Smooth muscle cell (in vitro differentiated cells): ENCODE measurements around the gene HMCN2. TPM values are rescaled to one million over a fixed set of nuclear protein-coding genes. Genes with fewer than 3 reads are reported as not detected.
A peak's percentile ranks its signal among the peaks of the same experiment; 100 is the strongest.

Source experiments
- DNase-seq: peaks from one replicate; lab custom pipeline; 2025; ENCODE audit not compliant: unreplicated experiment; lab: John Stamatoyannopoulos, UW
- H2AFZ ChIP-seq: fragments of 200-600 bp; sonication (generic); 2 replicates; pipeline ENCODE4 v1.6.0; 2016; ENCODE audit warnings: antibody characterized with exemption, low read depth, mild to moderate bottlenecking
- H3F3A ChIP-seq: fragments of 200-600 bp; sonication (generic); 2 replicates; pipeline ENCODE4 v1.6.0; 2017; ENCODE audit warnings: antibody characterized with exemption, low read depth
- H3K27ac ChIP-seq: fragments of 200-600 bp; sonication (generic); 2 replicates; pipeline ENCODE4 v1.5.1; 2016; ENCODE audit warnings: low read depth, mild to moderate bottlenecking
- H3K27me3 ChIP-seq: fragments of 200-600 bp; sonication (generic); 2 replicates; pipeline ENCODE4 v1.6.1; 2016; ENCODE audit warnings: low read depth, mild to moderate bottlenecking
- H3K36me3 ChIP-seq: fragments of 200-600 bp; sonication (generic); 2 replicates; pipeline ENCODE4 v1.5.1; 2016; ENCODE audit warnings: low read depth
- H3K4me1 ChIP-seq: fragments of 200-600 bp; sonication (generic); 2 replicates; pipeline ENCODE4 v1.5.1; 2016; ENCODE audit warnings: low read depth
- H3K4me2 ChIP-seq: fragments of 200-600 bp; sonication (generic); 2 replicates; pipeline ENCODE4 v1.6.0; 2016; ENCODE audit warnings: mild to moderate bottlenecking
- H3K4me3 ChIP-seq: fragments of 200-600 bp; sonication (generic); 2 replicates; pipeline ENCODE4 v1.5.1; 2016; ENCODE audit warnings: mild to moderate bottlenecking
- H3K79me2 ChIP-seq: fragments of 200-600 bp; sonication (generic); 2 replicates; pipeline ENCODE4 v1.6.0; 2016; ENCODE audit warnings: low read depth, mild to moderate bottlenecking
- H3K9ac ChIP-seq: fragments of 200-600 bp; sonication (generic); 2 replicates; pipeline ENCODE4 v1.6.0; 2016; ENCODE audit warnings: low read depth
- H3K9me3 ChIP-seq: fragments of 200-600 bp; sonication (generic); replicated peaks from 2 replicates; pipeline ENCODE4 v1.5.1; 2016; ENCODE audit warnings: low read depth
- H4K20me1 ChIP-seq: fragments of 200-600 bp; sonication (generic); 2 replicates; pipeline ENCODE4 v1.6.0; 2016; ENCODE audit warnings: low read depth
- CTCF ChIP-seq: fragments of 200-600 bp; sonication (generic); IDR thresholded peaks from 2 replicates; pipeline ENCODE4 v1.5.1; 2017; ENCODE audit warnings: borderline replicate concordance, mild to moderate bottlenecking, antibody characterized with exemption; ENCODE audit not compliant: insufficient read depth, poor library complexity, severe bottlenecking
- WGBS: methylation state at CpG from one replicate; pipeline ENCODE4 v1.1.7; 2016; ENCODE audit warnings: low lambda C conversion rate; 5-methylcytosine and 5-hydroxymethylcytosine counted together
- polyA plus RNA-seq: library from polyadenylated mRNA; unstranded; fragments of >200 nt; fragmentation: Nextera tagmentation; extraction: Ambion mirVana; gene quantifications from 2 replicates; pipeline ENCODE4 v1.2.1, GENCODE V29; 2016
- total RNA-seq: library from RNA; depleted of rRNA; stranded (reverse); fragments of >200 nt; gene quantifications from 2 replicates; pipeline ENCODE4 v1.2.3, GENCODE V29; 2014

Gene HMCN2
- total and polyA plus RNA-seq, 2 experiments from 2014 or later: under 0.01 TPM; not detected in 1

- no peaks in the 10 kb centered on the region for H3K4me1 ChIP-seq
Measured at GRCh38 chr9:130331573-130331972, 66.0 kb downstream of the HMCN2 start.

GRCh38 chr9:130332384-130332926, 66.9 kb downstream of the HMCN2 start:
- no peaks in the 10 kb centered on the region for H3K4me1 ChIP-seq
- no peak overlapping the region for H3K27ac ChIP-seq
- DNase-seq: no peak
- no peak overlapping the region for H2AFZ ChIP-seq
- H4K20me1 ChIP-seq: no peaks in the 10 kb centered on the region
- H3F3A ChIP-seq: no peaks in the 10 kb centered on the region
- no peak overlapping the region for H3K4me2 ChIP-seq
- H3K27me3 ChIP-seq: no peaks in the 10 kb centered on the region
- H3K9me3 ChIP-seq: no peaks in the 10 kb centered on the region
- no peak overlapping the region for H3K9ac ChIP-seq
- H3K36me3 ChIP-seq: no peaks in the 10 kb centered on the region
- TF ChIP-seq CTCF: no peak
- no peaks in the 10 kb centered on the region for H3K79me2 ChIP-seq
- 88% methylated on average over 26 of the region's 26 CpGs for WGBS
- no peak overlapping the region for H3K4me3 ChIP-seq

More at GRCh38 chr9:130331573-130331972, 66.0 kb downstream of the HMCN2 start:
- Histone ChIP-seq H3K4me2 (no peak overlapping the region), H2AFZ (no peak overlapping the region), H3K27me3 (no peaks in the 10 kb centered on the region), H3F3A (no peaks in the 10 kb centered on the region), H4K20me1 (no peaks in the 10 kb centered on the region), H3K4me3 (no peak overlapping the region), H3K9ac (no peak overlapping the region), H3K9me3 (no peaks in the 10 kb centered on the region), H3K36me3 (no peaks in the 10 kb centered on the region), H3K79me2 (no peaks in the 10 kb centered on the region), H3K27ac (peak overlapping the region; percentile 49)
- DNase-seq: no peak
- WGBS: 62% methylated on average over 13 of the region's 13 CpGs
- TF ChIP-seq CTCF: no peak

GRCh38 chr9:130333041-130333711, 67.6 kb downstream of the HMCN2 start:
- 70% methylated on average over 18 of the region's 19 CpGs for WGBS
- H4K20me1 ChIP-seq: no peaks in the 10 kb centered on the region
- H3K79me2 ChIP-seq: no peaks in the 10 kb centered on the region
- H3K4me1 ChIP-seq: no peaks in the 10 kb centered on the region
- H3F3A ChIP-seq: no peaks in the 10 kb centered on the region
- no peak for DNase-seq
- H2AFZ ChIP-seq: no peak overlapping the region
- no peak overlapping the region for H3K9ac ChIP-seq
- TF ChIP-seq CTCF: no peak
- no peak overlapping the region for H3K4me3 ChIP-seq
- H3K36me3 ChIP-seq: no peaks in the 10 kb centered on the region
- no peak overlapping the region for H3K4me2 ChIP-seq
- no peaks in the 10 kb centered on the region for H3K9me3 ChIP-seq
- H3K27ac ChIP-seq: no peak overlapping the region
- H3K27me3 ChIP-seq: no peaks in the 10 kb centered on the region

- no peaks in the 10 kb centered on the region for H3F3A ChIP-seq
- H3K4me1 ChIP-seq: no peaks in the 10 kb centered on the region
- DNase-seq: no peak
- 97% methylated on average over 5 of the region's 5 CpGs for WGBS
- H3K4me2 ChIP-seq: no peak overlapping the region
- H3K27me3 ChIP-seq: no peaks in the 10 kb centered on the region
- H3K79me2 ChIP-seq: no peaks in the 10 kb centered on the region
- no peak overlapping the region for H3K27ac ChIP-seq
- H3K9ac ChIP-seq: no peak overlapping the region
- no peak overlapping the region for H2AFZ ChIP-seq
- TF ChIP-seq CTCF: no peak
- H3K4me3 ChIP-seq: no peak overlapping the region
- no peaks in the 10 kb centered on the region for H3K36me3 ChIP-seq
- H3K9me3 ChIP-seq: no peaks in the 10 kb centered on the region
- H4K20me1 ChIP-seq: no peaks in the 10 kb centered on the region
Measured at GRCh38 chr9:130333712-130334062, 68.1 kb downstream of the HMCN2 start.
